ENCODE measurements around the gene EML5.
A peak's percentile ranks its signal among the peaks of the same experiment; 100 is the strongest.

EML5 gene

GRCh38 chr14:88792473-88793258 is at the start of gene EML5:
EML5 (minus strand) TSS chr14:88792953; CDS start chr14:88792503, 450 bp downstream.
- TF ChIP-seq EZH2phosphoT487 (IDR thresholded peaks at IDR 0.05; ENCODE audit: low read depth): no peak
- peak; percentile 22 for TF ChIP-seq CTCF (IDR thresholded peaks at IDR 0.05; ENCODE audit: low read depth, low read length)
- Histone ChIP-seq H3K27ac (ENCODE audit: low read length) (peak within 1 kb of the TSS; percentile 40), H3K27me3 (ENCODE audit: low read depth, low read length) (no peaks in the 10 kb centered on the region)

GRCh38 chr14:88842414-88842813 is 49.7 kb upstream of the EML5 start:
- Histone ChIP-seq H3K27me3 (ENCODE audit: low read depth, low read length) (no peaks in the 10 kb centered on the region), H3K36me3 (replicated peaks; ENCODE audit: low read depth, low read length) (no peaks in the 10 kb centered on the region), H2AFZ (ENCODE audit: low read depth, low read length) (no peak overlapping the region), H3K27ac (ENCODE audit: low read length) (no peak overlapping the region), H3K79me2 (ENCODE audit: low read length) (no peaks in the 10 kb centered on the region), H3K4me2 (ENCODE audit: low read length) (no peak overlapping the region), H4K20me1 (ENCODE audit: insufficient read depth, low read length) (no peaks in the 10 kb centered on the region), H3K4me3 (ENCODE audit: low read length) (no peak overlapping the region), H3K9me3 (ENCODE audit: insufficient read depth, low read length) (no peaks in the 10 kb centered on the region), H3K4me1 (ENCODE audit: low read length) (no peaks in the 10 kb centered on the region), H3K9ac (ENCODE audit: low read length) (no peak overlapping the region)
- TF ChIP-seq CTCF (IDR thresholded peaks at IDR 0.05; ENCODE audit: low read depth, low read length) (no peak), EZH2phosphoT487 (IDR thresholded peaks at IDR 0.05; ENCODE audit: low read depth) (no peak)

More at GRCh38 chr14:88792473-88793258, at the start of gene EML5:
- Histone ChIP-seq H3K36me3 (replicated peaks; ENCODE audit: low read depth, low read length) (no peaks in the 10 kb centered on the region), H3K4me1 (ENCODE audit: low read length) (peaks cover 5% of the 10 kb centered on the region; the same call in 1 of the 2 replicates), H3K4me3 (ENCODE audit: low read length) (peak within 1 kb of the TSS; percentile 83), H4K20me1 (ENCODE audit: insufficient read depth, low read length) (no peaks in the 10 kb centered on the region), H3K9me3 (ENCODE audit: insufficient read depth, low read length) (no peaks in the 10 kb centered on the region), H3K4me2 (ENCODE audit: low read length) (peak within 1 kb of the TSS; percentile 79), H2AFZ (ENCODE audit: low read depth, low read length) (peak within 1 kb of the TSS; percentile 78), H3K9ac (ENCODE audit: low read length) (peak within 1 kb of the TSS; percentile 67), H3K79me2 (ENCODE audit: low read length) (no peaks in the 10 kb centered on the region)

GRCh38 chr14:88841741-88842140 is 49.0 kb upstream of the EML5 start:
- no peaks in the 10 kb centered on the region for H3K36me3 ChIP-seq (replicated peaks; ENCODE audit: low read depth, low read length)
- no peak overlapping the region for H3K4me2 ChIP-seq (ENCODE audit: low read length)
- H3K27me3 ChIP-seq (ENCODE audit: low read depth, low read length): no peaks in the 10 kb centered on the region
- TF ChIP-seq CTCF (IDR thresholded peaks at IDR 0.05; ENCODE audit: low read depth, low read length): no peak
- no peak for TF ChIP-seq EZH2phosphoT487 (IDR thresholded peaks at IDR 0.05; ENCODE audit: low read depth)
- H3K4me1 ChIP-seq (ENCODE audit: low read length): no peaks in the 10 kb centered on the region
- H4K20me1 ChIP-seq (ENCODE audit: insufficient read depth, low read length): no peaks in the 10 kb centered on the region
- no peaks in the 10 kb centered on the region for H3K79me2 ChIP-seq (ENCODE audit: low read length)
- no peak overlapping the region for H3K27ac ChIP-seq (ENCODE audit: low read length)
- H3K4me3 ChIP-seq (ENCODE audit: low read length): no peak overlapping the region
- H3K9ac ChIP-seq (ENCODE audit: low read length): no peak overlapping the region
- H3K9me3 ChIP-seq (ENCODE audit: insufficient read depth, low read length): no peaks in the 10 kb centered on the region
- no peak overlapping the region for H2AFZ ChIP-seq (ENCODE audit: low read depth, low read length)

GRCh38 chr14:88840926-88841325 is 48.2 kb upstream of the EML5 start:
- no peak for TF ChIP-seq CTCF (IDR thresholded peaks at IDR 0.05; ENCODE audit: low read depth, low read length)
- TF ChIP-seq EZH2phosphoT487 (IDR thresholded peaks at IDR 0.05; ENCODE audit: low read depth): no peak
- Histone ChIP-seq H4K20me1 (ENCODE audit: insufficient read depth, low read length) (no peaks in the 10 kb centered on the region), H3K4me1 (ENCODE audit: low read length) (no peaks in the 10 kb centered on the region), H3K79me2 (ENCODE audit: low read length) (no peaks in the 10 kb centered on the region), H3K9me3 (ENCODE audit: insufficient read depth, low read length) (no peaks in the 10 kb centered on the region), H3K36me3 (replicated peaks; ENCODE audit: low read depth, low read length) (no peaks in the 10 kb centered on the region), H3K4me3 (ENCODE audit: low read length) (no peak overlapping the region), H3K4me2 (ENCODE audit: low read length) (no peak overlapping the region), H3K9ac (ENCODE audit: low read length) (no peak overlapping the region), H3K27me3 (ENCODE audit: low read depth, low read length) (no peaks in the 10 kb centered on the region), H3K27ac (ENCODE audit: low read length) (no peak overlapping the region), H2AFZ (ENCODE audit: low read depth, low read length) (no peak overlapping the region)

Measured in OCI-LY3 (cell line).